GM21360 (cell line): ENCODE results near the gene GPR33.
"Not testable (repeated sequence)": the region's sequence is repeated elsewhere in the genome, so short reads cannot be mapped to it uniquely, and the experiment has no call there.

Experiments used
- ATAC-seq: cut with Tn5 transposase; IDR thresholded peaks from one replicate; pipeline ENCODE4 v1.9.1; 2021; ENCODE audit warnings: mild to moderate bottlenecking, moderate library complexity; ENCODE audit not compliant: unreplicated experiment

The GPR33 gene

DNA sequence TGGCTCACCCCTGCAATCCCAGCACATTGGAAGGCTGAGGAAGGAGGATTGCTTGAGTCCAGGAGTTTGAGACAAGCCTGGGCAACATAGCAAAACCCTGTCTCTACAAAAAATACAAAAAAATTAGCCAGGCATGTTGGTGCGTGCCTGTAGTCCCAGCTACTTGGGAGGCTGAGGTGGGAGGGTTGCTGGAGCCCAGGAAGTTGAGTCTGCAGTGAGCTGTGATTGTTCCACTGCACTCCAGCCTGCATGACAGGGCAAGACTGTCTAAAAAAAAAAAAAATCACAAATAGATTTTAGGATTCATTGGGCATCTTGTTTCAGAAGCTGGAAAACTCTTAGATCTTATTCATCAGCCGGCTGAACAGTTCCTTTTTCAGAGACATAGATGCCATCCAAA is 25.4 kb downstream of the GPR33 start:
- ATAC-seq, result not testable (repeated sequence)

DNA sequence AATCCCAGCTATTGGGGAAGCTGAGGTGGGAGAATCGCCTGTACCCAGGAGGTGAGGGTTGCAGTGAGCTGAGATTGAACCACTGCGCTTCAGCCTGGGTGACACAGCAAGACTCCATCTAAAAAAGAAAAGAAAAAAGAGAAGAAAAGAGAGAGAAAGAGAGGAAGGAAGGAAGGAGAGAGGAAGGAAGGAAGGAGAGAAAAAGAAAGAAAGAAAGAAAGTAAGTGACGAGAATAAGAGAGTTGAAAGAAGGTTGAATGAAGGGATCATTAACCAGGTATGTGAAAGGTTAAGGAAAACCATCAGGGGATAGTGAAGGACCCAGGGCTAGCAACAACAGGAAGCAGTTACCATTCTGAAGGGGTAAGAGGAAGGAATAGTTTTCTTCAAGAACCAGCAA is 26.3 kb downstream of the GPR33 start:
- no peak for ATAC-seq

DNA sequence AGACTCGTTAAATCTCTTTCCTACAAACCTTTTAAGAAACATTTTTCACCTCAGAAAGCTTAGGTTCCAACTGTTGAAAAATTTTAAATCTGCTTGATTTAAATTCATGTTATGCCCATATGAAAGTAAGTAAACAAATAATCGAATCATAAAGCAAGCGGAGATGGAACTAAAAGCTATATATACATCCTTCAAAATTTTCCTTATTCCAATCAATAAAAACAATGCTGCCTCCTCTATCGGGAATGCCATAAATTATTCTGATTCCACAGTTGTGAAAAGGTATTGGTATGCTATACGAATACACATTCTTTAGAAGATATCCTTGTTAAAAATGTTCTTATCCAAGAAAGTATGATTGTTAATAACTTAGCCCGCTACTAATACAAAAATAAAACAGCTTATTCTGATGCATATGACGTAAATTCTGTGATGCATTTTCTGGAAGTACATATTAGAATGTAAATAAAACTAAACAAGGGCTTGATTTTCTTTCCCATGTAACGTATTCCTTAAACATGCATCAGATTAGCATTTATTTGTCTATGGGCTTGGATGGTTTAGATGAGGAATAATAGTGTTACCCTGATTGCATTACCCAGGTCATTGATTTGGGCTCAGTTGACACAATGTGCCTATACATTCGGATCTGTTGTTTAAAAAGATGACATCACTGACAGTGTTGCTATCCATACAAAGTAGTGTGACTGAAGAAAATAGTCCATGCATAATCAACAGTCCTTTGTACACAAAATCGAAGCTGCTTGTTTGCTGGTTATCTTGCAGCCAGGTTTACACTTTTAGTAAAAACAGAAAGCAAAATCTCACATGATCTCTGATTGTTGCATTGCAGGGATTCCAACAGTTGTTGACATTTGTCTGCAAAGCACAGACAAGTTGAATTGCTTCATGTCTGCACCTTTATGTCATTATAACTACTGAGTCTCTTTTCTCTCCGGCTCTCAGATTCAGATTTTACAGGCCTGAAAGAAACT is 29.9 kb downstream of the GPR33 start:
- no peak for ATAC-seq

DNA sequence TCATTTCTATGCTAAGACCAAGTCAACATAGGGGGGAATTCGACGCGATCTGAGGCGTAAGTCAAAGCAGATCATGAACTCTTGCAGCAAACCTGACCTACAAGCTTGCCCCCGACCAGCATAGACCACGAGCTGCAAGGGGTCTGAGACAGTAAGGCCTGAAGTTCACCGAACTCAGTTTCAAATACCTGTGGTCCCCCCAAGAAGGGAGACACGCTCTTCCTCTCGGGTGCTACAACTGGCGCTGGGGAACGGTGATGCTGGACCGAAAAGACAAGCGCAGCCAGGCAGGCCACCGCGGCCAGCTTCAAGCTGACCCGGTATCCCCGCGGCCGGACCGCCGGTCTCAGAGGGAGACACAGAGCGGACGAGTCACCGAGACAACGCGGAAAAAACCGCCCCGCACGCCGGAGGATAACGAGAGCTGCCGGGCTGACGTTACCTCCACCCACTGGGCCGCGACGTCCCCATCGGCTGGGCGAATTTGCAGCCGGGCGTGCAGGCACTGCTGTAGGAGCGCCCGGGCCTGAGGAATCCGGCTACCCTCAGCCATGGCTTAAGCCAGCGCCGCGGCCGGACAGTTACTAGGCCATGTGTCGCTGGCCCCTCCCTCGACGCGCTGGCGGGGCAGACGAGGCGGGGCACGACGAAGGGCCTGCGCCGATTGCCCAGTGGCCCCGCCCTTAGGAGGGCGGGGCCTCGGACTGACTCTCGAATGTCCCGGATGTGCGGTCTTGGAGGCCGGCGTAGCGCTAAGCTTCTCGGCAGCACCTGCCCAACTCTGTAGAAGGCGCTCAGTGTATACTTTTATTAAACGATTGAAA is 30.8 kb downstream of the GPR33 start, which contains the start of gene DTD2:
TSS of gene DTD2 (minus strand) at position 666 of the 824 bp plus-strand sequence. CDS start at position 553, 113 bp downstream.
- ATAC-seq, result peak; percentile 98

DNA sequence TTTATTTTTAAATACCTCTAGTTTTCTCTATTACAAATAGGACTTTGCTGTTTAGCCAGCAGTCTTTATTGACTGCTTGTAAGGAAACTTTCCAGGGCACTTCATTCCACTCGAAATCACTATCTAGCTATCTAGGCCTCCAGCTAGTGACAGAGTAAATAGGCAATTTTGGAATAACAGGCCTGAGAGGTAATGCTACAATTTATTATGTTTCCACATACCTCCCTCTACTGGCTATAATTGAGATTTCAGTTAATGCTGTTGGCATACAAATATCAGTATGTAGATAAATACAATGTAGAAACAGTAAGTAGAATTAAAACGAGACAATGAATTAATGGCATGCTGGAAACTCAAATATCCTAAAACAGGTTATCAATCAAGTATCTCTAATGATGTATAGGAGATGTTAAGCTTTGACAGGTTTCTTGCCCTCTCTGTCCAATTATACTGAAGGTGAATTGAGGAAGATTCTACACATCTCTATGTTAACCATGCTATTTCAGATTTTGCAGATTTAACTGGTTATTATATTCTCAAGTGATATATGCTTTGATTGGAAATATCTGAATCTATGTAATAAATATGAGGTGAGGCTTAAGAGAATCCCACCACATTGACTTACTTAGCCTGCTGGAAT is 37.7 kb downstream of the GPR33 start:
- ATAC-seq, result peak; percentile 70

DNA sequence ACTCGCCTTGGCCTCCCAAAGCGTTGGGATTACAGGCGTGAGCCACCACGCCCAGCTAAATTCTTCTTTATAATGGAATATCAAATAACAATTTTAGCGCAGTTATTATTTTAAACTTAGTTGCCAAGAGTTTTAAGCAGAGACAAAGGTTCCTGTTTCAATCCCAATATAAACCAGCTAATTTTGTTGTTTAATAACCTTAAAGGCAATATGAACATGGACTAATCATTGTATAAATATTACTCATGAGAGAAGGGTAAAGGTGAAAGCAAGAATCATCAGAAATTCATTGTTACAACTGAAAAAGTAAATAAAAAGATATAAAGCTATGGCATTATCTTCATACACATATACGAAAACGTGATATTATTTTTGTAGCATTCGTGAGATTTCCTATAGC is 38.7 kb downstream of the GPR33 start:
- ATAC-seq, result no peak

DNA sequence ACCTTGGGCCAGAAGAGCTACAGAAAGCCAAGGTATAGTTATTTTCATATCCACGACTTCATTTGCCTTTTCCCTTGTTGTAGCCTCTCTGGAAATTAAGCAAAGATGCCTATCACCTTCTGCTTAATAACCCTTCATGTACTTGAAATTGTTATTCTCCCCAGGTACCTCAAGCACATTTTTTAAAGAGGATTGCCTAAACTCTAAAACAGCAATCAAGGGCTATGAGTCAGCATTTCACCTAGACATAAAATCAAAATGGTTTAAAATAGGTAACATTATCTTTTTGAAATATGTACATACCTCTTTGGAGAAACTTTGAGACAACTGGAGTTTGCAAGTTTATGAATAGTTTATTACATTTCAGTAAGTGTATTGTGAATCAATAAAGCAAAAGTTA is 42.1 kb downstream of the GPR33 start:
- no peak for ATAC-seq

DNA sequence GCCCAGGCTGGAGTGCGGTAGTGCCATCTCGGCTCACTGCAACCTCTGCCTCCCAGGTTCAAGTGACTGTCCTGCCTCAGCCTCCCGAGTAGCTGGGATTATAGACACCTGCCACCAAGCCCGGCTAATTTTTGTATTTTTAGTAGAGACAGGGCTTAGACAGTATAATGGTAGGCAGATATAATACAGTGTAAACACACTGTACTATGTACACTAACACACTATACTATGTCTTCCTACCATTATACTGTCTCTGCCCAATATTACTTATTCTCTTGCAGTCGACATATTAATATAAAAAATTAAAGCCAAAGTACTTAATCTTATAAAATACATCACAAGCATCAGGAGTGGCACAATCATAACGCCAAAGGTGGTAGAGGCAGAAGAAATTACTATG is 45.6 kb downstream of the GPR33 start:
- no peak for ATAC-seq

DNA sequence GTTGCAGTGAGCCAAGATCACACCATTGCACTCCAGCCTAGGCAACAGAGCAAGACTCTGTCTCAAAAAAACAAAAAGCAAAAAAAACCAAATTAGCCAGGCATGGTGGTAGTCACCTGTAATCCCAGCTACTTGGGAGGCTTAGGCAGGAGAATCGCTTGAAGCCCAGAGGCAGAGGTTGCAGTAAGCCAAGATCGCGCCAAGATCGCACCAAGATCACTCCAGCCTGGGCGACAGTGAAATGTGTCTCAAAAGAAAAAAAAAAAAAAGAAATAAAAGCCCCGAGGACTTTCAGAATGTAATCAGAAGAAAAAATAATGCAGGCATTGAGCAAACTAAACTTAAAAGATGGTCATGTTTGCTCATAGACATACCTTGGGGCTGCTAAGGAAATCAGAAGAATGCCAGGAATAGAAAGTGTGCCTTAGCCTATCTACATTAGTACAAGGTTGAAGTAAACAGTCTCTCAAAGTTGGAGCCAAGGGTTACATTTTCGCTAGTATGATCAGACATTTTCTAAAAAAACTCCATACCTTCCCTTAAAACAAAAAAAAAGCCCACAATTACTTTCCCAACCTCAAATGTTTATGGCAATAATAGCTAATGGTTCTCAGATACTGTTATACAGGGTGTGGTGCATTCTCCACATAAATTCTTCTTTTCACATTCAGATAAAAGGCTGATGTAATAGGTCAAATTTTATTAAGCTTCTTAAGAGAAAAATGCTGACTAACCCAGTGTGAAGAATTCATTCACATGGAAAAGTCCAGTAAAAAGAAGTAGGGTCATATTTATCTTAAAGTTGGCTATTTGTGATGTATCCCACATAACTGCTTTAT is 46.3 kb downstream of the GPR33 start:
- no peak for ATAC-seq

DNA sequence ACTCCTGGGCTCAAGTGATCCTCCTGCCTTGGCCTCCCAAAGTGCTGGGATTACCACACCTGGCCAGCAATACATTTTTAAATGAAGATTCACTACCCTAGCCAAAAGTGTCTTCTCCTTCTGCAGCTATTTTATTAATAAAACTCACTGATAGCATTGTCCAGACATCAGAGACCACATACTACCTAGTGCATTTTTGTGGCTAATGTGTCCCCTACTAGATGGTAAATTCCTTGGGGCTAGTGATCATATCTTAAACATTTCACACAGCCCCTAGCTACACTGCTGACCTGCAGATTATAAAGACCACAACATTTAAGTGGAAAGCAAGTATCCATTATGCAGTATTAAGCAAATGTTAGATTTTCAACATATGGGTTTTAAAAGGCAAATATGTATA is 47.6 kb downstream of the GPR33 start:
- ATAC-seq, result no peak

DNA sequence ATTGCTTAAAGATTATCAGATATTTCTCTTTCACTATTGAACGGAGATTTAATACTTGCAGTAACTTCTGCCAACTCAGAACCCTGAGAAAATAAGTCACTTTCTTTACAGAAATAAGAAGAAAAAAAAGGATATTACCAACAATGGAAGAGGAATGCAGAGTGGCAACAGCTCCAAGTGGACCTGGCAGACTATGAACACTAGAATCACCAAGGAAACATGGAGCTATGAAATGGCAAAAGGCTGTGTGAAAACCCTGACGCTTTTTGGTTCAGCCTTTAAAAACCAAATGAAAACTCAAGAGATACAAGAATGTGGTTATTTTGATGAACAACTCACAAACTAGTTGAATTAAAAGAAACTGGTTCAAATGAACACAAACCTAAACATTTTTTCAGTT is 48.3 kb downstream of the GPR33 start:
- no peak for ATAC-seq

DNA sequence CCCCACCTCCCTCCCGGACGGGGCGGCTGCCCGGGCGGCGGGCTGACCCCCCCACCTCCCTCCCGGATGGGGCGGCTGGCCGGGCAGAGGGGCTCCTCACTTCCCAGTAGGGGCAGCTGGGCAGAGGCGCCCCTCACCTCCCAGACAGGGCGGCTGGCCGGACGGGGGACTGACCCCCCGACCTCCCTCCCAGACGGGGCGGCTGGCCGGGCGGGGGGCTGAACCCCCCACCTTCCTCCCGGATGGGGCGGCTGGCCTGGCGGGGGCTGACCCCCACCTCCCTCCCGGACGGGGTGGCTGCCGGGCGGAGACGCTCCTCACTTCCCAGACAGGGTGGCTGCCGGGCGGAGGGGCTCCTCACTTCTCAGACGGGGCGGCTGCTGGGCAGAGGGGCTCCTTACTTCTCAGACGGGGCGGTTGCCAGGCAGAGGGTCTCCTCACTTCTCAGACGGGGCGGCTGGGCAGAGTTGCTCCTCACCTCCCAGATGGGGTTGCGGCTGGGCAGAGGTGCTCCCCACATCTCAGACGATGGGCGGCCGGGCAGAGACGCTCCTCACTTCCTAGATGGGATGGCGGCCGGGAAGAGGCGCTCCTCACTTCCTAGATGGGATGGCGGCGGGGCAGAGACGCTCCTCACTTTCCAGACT is 50.7 kb downstream of the GPR33 start:
- not testable (repeated sequence) for ATAC-seq

DNA sequence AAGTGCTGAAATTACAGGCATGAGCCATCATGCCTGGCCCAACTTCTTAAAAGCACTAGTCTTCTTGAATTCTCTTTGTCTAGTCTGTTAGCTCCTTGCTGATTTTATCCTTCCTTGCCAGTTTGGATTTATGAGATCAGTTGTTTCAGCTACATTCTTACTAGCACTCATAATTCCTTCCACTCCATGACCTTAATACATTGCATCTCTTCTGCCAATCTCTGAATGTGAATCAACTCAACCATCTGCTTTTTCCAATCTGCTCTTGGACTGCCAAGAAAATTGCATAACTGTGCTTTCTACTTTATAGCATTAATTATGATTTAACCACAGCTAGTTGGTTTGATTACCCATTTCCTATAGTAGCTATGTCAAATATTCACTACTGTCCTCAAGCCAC is 52.6 kb downstream of the GPR33 start:
- no peak for ATAC-seq
